Dermis microvascular lymphatic vessel endothelial cell (primary cell): ENCODE results near the gene NKD1. TPM values are rescaled to one million over a fixed set of nuclear protein-coding genes. Genes with fewer than 3 reads are reported as not detected.

Experiments used
- DNase-seq, 2 donors: peaks; one replicate each; pipeline versions ENCODE4 v3.0.0 to v3.0.0-alpha.2; 2010; ENCODE audit warnings: low read depth in 2 of 2
- total RNA-seq: library from RNA; depleted of rRNA; stranded (reverse); fragments of >200 nt; gene quantifications from 2 replicates; pipeline ENCODE4 v1.2.1, GENCODE V29; 2014

The NKD1 gene
- total RNA-seq, 1 donor from 2014 or later = under 0.01 TPM

DNA sequence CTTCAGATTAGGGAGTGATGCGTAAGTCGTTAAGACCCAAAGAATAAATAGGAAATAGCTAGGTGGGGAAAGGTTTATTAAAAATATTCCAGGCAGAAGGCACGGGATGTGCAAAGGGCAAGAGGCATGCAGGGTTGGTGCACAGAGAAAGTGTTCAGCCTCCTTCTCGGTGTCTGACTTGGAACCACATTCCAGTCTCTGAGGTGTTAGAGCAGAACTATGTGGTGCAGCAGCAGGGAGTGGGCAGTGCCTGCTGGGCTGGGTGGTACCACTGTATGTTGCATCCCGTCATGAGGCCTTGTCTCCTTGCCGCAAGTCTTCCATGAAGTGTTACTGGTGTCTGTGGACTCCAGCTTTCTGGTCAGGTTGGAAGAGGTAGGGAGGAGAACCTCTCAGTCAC lies 11.1 kb downstream of the NKD1 start:
- DNase-seq = no peak

DNA sequence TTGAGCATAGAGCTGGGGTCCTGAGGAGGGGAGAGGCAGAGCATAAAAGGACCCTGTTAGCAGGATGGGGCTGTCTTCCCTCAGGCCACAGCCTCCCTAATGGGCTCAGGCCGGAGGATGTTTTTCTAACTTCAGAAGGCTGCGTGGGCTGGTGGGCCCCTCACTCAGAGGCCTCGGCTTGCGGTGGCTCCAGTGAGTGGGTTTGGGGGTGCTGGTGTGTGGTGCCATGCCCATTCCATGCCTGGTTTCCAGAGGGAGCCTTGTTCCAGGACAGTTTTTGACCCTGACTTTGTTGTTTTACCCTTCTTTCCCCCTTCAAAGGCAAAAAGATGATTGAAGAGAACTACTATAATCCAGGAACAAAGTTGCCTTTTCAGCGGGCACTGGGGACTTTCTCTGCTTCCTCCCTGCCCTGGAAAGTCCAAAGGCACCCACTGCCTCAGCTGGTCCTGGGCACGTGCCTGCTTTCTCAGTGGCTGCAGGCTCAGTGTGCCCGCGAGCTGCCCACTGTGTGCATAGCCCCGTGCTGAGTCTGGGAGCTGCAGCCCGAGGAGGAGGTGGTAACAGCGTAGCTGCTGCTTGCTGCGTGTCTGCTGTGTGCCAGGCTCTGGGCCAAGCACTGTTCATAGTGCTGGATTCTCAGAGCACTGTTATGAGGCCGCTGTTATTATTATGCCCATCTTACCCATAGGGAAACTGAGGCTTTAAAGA lies 11.8 kb downstream of the NKD1 start:
- no peak for DNase-seq

DNA sequence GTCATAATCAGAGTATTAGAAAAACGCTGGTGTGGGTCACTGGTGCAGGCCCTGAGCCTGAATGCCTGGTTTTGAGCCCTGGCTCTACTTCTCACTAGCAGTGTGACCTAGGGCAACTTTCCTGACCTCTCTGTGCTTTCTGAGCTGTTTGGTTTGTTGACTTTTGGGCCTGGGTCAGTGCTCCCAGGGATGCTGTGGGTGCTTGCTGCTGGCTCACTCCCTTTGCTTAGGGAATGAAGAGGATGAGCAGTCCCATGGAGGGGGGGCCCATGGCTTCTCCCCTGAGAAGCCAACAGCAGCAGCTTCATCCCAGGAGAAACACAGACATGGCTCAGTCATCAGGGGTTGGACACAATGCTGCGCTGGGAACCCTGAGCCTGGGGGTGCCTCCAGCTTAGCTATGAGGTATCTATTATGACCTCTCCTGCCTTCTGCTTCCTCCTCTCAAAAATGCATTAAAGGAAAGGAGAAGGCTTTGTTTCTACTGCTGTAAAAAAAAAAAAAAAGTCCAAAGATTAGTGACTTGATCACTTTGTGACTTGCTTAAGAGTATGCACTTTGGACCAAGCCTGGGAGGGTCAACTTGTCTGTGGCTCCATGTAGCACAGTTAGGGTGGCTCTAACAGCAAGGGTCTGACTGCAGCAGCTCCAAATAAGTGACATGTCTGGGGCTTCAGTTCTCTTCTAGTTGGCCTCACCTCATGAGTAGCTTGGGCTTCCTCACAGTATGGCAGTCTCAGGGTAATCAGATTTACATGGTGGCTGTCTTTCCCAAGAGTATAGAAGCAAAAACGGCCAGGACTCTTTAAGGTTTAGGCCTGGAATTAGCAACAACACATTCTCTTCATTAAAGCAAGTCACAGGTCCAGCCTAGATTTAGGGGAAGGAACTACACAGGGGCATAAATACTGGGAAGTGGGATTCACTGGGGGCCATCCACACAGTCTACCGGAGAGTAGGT lies 13.0 kb downstream of the NKD1 start:
- DNase-seq = no peak

DNA sequence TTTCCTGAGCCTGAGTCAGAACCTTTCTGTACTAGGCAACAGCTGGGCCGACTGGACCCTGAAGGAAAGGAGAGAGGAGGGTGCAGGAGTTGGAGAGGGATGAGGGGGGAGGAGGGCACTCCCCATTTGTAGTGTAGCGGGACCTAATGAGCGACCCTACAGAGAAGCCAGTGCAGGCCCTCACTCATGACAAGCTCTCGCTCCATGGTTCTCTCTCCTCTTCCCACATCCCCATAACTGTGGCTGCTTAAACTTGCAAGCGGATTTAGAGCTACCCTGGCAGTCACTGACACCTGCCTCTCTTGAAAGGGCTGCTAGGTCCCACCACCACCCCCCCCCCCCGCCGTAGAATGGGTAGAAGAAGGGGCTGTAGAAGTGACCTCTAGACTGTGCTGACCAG lies 14.5 kb downstream of the NKD1 start:
- DNase-seq = no peak

DNA sequence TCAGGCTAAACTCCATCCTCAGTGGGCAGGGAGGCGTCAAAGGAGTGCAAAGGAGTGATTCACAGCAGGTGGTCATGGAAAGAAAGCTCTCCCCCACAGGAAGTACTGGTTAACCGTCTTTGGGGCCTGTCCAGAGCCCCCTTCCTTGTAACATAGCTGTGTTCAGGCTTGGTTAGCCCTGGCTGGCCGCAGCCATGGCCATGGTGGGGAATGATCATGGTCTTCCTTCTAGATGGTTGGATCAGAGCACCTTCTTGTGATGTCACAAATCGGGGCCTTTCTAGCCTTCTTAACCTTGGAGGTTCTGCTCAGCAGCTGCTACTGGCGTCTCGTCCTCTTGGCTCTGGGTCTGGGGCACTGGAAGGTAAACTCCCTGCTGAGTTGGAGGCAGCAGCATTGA lies 15.8 kb downstream of the NKD1 start:
- no peak for DNase-seq

DNA sequence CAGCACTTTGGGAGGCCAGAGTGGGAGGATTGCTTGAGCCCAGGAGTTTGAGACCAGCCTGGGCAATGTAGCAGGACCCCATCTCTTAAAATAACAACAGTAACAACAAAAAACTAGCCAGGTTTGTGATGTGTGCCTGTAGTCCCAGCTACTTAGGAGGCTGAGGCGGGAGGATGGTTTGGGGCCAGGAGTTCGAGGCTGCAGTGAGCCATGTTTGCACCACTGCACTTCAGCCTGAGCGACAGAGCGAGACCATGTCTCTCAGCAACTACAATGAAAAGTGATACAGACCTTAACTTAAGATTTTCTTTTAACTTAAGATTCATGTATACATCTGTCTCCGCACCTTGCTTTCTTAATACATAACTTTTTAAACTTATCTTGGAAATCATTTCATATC lies 17.2 kb downstream of the NKD1 start:
- no peak for DNase-seq

DNA sequence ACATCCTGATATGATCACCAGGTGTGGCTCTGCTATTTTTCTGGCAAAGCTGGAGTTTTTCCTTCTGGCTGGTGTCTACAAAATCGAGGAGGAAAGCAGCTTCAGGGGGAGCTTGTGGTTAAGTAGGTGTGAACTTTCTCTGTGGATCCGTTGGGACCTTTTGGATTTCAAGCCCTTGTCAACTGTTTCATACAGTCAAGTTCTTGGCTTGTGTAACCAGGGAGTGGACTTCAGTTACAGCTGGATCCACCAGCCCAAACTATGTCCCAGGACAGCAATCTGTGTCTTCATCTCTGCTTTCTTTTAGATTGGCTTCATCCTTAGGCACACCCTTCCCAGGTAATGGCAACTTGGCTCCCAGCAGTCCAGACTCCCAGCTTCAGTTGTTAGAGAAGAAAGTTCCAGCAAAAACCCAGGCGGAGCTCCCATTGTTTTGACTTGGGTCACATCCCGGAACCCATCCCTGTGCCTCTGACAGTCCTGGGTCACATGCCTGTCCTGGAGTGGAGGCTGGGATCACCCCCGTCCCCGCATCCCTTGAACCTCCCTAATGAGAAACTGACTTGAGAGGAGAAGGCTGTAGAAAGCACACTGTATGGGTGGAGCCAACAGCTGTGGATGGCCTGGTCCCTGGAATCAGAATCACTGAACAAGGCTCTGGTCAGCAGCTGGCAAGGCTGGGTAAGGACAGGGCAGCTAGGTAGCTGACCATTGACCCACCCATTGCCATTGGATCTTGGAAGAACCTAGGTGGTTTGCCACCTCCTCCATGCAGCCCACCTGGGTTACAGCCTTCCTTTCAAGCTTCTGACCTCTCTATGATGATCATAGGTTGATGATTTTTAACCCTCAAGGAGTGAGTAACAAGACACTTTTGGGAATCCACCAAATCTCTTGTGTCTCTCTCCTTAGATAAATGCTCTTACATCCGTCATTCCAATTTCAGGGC lies 18.1 kb downstream of the NKD1 start:
- no peak for DNase-seq

DNA sequence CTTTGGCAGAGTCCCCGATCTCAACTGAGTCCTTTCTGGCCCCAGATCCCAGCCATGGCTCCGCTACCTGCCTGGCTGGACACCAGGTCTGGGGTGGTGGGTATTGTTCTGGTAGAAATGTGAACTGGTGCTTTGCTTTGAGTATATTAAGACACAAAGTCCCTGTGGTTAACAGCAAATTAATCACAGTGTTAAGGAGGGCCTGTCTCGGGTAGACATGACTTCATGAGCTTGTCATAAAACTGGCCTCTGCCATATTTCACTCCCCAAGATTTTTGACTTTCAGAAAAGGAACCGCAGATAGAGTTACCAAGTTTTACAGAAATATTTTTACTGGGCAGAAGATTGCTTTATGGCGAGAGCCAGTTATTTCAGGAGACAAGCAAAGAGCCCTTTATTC lies 19.5 kb downstream of the NKD1 start:
- DNase-seq = no peak

DNA sequence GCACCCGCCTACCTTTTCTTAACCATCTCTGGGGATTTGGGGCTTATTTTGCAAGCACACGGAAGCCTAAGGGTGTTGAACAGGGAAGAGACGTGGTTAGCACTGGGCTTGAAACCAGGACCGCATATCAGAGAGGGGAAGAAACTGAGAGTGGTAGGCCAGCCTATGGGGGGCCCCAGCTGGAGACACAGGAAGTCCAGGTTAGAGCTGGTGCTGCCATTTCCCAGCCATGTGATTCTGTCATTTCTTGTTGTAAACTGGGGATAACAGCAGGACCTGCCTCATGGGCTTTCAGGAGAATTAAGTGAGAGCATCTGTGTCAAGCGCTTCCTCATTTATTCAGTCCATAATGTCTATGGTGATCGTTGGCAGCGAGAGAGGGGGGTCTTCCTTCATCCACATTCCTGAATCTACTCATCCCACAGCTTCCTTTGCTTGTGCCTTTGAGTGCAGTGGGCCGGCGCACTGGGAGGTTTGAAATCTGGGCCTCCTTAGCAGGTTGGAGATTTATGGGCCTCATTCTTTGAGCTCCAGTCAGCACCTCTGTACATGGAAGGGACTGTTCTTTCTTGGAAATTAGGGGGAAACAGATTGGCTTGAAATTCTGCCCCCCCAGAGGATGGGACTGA lies 20.1 kb downstream of the NKD1 start:
- DNase-seq = no peak

DNA sequence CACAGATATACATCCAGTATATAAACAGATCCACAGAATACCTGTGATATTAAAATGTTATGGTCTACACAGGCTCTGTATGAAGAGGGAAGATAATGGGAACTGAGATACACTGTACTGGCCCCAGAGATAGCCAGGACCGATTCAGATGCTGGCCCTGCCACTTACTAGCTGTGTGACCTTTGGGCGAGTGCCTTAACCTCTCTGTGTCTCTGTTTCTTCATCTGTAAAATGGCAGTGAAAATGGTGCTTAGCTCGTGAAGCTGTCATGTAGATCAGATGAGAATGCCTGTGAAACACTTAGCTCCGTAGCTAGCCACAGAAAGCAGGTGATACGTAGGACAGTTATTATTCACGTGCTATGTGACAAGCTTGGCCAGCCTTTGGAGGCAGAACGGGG lies 22.2 kb downstream of the NKD1 start:
- DNase-seq = no peak

DNA sequence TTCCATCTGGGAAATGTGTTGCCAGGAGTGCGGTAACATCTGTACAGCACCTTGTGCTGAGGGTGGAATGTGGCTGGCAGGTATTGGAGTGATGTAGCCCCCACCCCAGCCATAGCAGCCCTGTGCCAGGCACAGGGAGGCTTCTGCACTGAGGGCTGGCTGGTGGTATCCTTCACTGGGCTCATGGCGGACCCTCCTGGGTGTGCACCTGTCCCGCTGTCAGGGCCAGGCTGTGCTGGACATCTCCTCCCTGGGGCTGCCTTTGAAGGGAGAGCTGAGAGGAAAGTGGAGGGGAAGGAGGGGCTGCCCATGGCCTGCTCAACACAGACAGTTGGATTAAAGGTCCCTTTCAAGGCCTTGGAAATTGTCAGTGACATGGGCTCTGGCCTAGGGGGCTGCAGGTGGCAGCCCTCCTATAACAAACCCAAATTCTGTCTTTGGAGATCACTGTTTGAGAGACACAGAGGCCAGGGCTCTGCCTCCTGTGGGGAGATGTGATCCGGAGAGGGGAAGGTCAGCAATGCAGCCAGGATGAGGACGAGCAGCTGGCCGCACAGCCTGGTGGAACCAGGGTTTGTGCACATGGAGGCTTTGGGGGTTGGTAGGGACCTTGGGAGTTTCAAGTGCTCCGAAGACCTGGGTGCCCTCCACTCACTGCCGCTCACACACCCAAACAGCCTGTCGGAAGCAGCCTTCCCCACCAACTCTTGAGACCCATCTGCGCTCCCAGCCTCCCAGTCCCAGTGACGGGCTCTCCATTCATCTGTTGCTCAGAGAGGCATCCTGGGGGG lies 22.8 kb downstream of the NKD1 start:
- no peak for DNase-seq

DNA sequence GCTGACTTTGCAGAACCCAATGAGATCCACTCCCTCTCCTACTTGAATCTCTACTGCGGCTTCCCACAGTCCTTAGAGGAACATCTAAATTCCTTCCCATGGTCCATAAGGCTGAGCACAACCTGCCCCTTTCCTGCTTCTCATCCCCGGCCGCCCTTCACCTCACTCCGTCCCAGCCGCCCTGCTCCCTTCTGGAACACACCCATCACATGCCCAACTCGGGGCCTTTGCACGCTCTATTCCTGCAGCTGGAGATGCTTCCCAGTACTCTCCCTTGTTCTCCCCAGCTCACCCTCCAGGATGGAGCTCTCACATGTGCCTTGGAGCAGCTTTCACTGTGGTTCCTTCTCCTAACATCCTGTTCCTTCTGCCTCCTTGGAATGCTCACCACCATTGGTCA lies 23.6 kb downstream of the NKD1 start:
- DNase-seq = no peak

DNA sequence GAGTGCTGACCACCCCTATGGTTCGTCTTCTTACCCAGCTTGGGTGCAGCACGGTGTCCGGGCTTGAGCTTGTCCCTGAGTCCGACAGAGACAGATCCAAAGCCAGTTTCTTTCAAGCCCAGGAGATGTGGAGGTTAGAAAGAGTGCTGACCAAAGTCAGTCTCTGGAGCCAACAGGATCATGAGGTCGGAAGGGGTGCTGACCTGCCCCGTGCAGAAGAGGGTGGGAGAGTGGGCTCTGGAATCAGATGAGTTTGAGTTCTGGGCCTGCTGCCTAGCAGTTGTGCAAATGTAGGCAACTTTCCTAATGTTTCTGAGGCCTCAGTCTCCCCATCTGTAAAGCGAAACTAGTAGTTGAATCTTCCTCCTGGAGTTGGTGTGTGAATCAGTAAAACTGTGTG lies 24.5 kb downstream of the NKD1 start:
- no peak for DNase-seq

DNA sequence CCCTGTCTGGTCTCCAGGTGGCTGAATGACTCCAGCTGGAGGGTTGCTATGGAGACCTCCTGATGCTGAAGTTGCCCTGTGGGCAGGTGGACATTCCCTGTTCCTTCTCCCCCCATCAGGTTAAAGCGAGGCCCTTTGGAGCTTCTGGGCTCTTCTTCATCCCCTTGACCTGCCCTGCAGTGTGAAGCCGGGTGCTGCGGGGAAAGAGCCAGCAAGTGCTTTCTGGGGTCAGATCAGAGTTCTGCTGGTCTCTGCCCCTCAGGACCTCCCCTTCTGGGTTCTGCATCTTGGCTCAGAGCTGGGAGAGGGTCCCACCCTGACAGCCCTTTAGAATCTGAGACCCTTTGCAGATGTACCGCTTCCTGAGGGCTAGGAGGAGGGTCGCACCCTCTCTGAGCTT lies 25.1 kb downstream of the NKD1 start:
- DNase-seq = no peak

DNA sequence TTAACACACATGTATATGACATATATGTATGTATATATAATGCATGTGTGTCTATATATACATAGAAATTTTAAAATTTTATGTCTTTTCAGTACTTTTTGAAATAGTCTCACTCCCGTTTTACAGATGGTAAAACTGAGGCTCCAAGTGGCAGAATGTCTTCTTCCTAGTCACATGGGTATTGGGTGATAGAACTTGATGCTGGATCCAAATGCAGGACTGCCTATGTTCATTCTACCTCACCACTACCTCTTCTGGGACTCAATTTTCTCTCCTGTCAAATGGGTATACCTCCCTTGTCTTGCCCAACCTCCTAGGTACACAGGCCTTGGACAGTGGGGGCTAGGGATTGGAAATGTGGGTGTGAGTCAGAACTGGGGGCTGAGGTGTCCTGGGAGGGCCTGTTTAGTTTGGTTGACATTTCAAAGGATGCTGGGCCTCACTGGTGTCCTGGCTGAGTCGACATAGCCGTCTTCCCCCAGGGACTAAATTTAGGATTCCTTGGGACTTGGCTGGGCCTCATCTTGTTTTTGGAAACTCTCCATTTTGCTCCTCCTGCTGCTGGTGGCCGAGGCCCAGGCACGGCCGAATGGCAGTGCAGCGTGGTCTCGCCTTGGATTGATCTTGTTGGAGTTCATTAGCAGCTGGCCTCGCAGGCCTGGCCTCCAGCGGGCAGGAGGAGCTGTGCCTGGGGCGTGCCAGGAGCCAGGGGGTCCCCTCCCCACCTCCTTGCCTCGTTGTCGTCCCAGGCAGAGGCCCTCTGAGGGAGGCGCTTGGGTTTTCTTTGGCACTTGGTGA lies 25.9 kb downstream of the NKD1 start:
- no peak for DNase-seq

DNA sequence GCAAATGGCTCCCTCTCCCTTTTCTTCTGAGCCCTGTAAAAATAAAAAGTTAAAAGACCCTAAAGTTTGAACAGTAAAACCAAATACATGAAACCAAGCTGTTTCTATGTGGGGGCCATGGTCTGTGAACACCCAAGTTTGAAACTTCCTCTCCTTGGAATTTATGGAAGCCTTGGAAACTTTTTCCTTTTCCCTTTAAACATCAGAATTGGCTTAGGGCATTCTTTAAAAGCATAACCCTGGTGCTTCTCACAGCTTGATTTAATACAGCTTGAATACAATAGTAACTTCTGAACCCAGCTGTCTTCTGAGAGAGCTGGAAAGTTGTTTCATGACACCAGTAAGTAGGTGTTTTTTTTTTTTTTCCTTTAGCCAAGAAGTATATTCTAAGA lies 26.5 kb downstream of the NKD1 start:
- DNase-seq = no peak

DNA sequence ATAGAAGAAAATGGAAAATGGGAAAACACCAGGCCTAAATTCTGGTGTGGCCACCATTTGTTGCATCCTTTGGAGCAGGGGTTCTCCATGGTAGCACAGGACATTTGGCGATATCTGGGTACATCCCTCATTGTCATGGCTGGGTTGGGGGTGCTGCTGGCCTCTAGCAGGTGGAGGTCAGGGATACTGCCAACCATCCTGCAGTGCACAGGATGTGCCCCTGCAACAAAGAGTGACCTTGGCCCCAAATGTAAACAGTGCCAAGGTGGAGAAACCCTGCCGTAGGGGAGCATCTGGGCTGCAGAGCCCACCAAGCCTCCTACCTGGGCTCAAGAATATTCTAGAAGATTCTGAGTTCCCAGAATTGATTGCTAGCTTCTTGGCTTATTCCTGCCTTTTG lies 27.5 kb downstream of the NKD1 start:
- no peak for DNase-seq

DNA sequence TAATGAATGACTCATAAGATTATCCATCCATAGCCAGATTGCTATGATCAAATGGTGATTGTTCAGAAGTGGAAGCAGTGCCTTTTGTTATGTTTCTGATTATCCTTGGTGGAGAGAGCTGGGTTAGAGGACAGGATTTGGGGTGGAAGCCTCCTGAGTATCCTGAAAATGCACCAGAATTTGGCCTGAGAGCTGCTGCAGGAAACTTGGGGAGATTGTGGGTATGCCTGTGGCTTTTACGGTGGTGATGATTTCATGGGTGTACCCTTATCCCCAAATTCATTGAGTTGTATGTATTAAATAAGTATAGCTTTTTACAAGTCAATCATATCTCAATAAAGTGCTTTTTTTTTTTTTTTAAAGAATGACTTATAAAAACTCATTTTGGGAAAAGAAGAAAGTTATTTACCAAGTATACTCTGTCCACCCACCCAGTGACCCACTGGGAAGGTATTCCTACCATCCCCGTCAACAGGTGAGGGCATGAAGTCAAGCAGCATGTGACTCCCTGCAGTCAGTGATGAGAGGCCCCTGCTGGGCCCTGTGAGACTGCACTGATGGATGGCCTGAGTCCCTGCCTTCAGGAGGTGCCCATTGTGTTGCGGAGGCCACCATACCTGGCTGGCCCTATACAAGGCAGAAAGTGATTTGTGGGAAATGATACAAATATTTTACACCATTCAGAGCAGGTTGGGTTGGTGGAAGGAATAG lies 28.4 kb downstream of the NKD1 start:
- DNase-seq = no peak

DNA sequence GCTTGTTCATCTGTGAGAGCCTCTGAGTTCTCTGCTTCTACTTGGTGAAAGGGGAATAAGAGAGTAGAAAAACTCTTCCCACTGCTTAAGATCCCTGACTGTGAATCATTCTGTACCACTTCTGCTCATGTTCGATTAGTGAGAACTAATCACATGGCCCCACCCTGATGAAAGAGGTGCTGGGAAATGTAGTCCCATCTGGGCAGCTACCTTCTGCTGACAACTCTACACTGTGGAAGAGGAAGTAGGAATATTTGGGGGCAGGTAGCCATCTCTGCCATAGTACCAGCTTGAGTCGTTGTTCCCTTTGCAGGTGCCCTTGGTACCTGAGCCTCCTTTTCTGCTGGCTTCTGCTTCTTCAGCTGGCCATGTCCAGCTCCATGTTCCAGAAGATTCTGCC lies 29.9 kb downstream of the NKD1 start:
- no peak for DNase-seq
